Measurements from ENCODE around the gene KNCN.

KNCN gene

DNA sequence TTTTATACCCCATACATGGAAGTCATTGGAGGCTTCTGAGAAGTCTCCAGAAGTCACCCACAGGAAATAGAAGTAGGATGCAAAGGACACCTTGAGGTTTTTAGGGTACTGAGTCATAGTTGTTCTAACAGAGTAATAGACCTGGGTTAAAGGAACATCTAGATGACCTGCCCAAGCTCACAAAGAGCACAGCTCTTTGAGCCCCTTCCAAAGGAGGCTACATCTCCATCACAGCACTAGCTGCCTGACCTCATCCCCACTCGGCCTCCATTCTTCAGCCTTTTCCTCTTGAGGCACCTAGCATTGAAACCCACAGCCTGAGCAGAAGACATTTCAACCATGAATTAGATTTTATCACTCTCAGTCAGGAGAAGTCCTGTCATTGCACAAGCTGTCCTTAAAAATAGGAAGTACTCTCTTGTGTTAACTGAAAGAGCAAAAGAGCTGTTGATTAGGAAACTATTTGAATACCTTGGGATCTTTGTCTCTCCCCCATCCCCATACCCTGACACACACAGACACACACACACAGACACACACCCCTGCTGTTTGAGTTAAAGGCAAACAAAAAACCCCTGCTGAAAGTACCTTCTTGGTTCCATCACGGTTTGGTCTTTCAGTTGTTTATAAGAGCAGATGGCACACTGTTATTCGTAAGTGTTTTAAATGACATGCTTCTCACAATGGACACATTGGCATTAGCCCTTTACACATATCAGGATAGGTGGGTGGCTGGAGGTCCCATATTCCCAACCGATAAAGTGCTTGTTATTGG, 30.4 kb upstream of the KNCN start:
- Histone ChIP-seq H4K8ac (ENCODE audit: low read length) (no peak overlapping the region), H3K4me2 (ENCODE audit: low read length, poor library complexity, severe bottlenecking) (no peak overlapping the region), H3K9me3 (ENCODE audit: control insufficient read depth, low read length) (no peaks in the 10 kb centered on the region), H3K36me3 (ENCODE audit: control insufficient read depth in 1 of 2, insufficient read depth in 2 of 2, low read depth in 1 of 2, low read length in 2 of 2) (peaks cover 56 to 87% of the 10 kb centered on the region in 2 experiments), H2BK15ac (ENCODE audit: low read depth, poor library complexity, severe bottlenecking) (no peak overlapping the region), H3K4me3 (ENCODE audit: insufficient read depth in 1 of 2, low read depth in 1 of 2, low read length in 2 of 2) (no peak overlapping the region), H2AK5ac (ENCODE audit: low read length, severe bottlenecking) (no peak overlapping the region), H3K27me3 (ENCODE audit: control insufficient read depth in 1 of 2, insufficient read depth in 1 of 2, low read length in 2 of 2) (no peaks in the 10 kb centered on the region), H3K14ac (ENCODE audit: low read length in 2 of 2) (no peak overlapping the region), H2AFZ (ENCODE audit: low read depth, low read length) (no peak overlapping the region), H3K9ac (ENCODE audit: low read length) (no peak overlapping the region), H2BK12ac (ENCODE audit: low read length in 2 of 2) (no peak overlapping the region), H4K91ac (ENCODE audit: low read length) (no peak overlapping the region), H2BK120ac (ENCODE audit: low read depth, low read length) (no peak overlapping the region), H3K27ac (ENCODE audit: low read length, poor library complexity, severe bottlenecking) (no peak overlapping the region), H3K23ac (ENCODE audit: low read length in 2 of 2) (no peak overlapping the region), H3K79me1 (replicated peaks; ENCODE audit: low read length, poor library complexity, severe bottlenecking) (peaks cover 5% of the 10 kb centered on the region), H2BK5ac (ENCODE audit: low read depth, low read length, poor library complexity, severe bottlenecking) (no peak overlapping the region), H3K4ac (ENCODE audit: low read depth in 1 of 2, low read length in 2 of 2) (no peak overlapping the region), H3K4me1 (ENCODE audit: control insufficient read depth, insufficient read depth, low read depth, low read length) (no peaks in the 10 kb centered on the region), H3K18ac (ENCODE audit: low read depth in 1 of 2, low read length in 2 of 2) (no peak overlapping the region)
- WGBS = 100% methylated on average over 3 of the region's 4 CpGs
- no peak for DNase-seq

DNA sequence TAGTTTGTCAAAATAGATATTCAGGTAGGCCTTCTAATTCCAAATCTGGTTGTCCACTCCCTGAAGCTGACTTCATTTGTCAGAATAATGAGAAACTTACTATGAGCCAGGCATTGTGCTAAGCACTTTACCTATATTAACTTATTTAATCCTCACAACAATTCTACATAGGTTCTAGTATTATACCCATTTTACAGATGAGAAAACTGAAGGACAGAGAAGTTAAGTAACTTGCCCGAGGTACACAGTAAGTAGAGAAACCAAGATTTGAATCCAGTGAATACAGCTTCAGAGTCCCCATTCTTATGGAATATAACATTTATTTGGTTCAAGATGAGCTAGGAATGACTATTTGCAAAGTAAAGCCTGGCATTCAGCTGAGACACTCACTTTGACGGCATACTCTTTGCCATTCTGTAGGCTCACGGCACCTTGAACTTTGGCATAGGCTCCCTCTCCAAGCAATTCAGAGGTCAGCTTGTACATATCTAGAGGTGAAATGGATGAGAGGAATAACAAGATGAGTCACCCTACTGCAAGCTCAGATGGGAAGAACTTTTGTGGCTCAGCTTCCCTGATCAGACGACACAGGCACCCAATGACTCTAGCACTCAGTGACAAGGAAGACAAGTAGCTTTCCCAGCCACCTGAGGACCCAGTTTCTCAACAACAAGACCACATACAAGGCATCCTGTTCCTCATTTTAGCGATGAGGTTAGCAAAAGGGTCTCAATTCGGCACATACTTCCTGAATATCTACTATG, 28.9 kb upstream of the KNCN start:
- Histone ChIP-seq H3K27ac (ENCODE audit: low read length, poor library complexity, severe bottlenecking) (no peak overlapping the region), H2BK12ac (ENCODE audit: low read length in 2 of 2) (no peak overlapping the region), H4K91ac (ENCODE audit: low read length) (no peak overlapping the region), H3K36me3 (ENCODE audit: control insufficient read depth in 1 of 2, insufficient read depth in 2 of 2, low read depth in 1 of 2, low read length in 2 of 2) (peaks cover 58 to 84% of the 10 kb centered on the region in 2 experiments), H2AK5ac (ENCODE audit: low read length, severe bottlenecking) (no peak overlapping the region), H2BK15ac (ENCODE audit: low read depth, poor library complexity, severe bottlenecking) (no peak overlapping the region), H3K27me3 (ENCODE audit: control insufficient read depth in 1 of 2, insufficient read depth in 1 of 2, low read length in 2 of 2) (no peaks in the 10 kb centered on the region), H2BK5ac (ENCODE audit: low read depth, low read length, poor library complexity, severe bottlenecking) (no peak overlapping the region), H3K4me1 (ENCODE audit: control insufficient read depth, insufficient read depth, low read depth, low read length) (no peaks in the 10 kb centered on the region), H3K9ac (ENCODE audit: low read length) (no peak overlapping the region), H3K4me3 (ENCODE audit: insufficient read depth in 1 of 2, low read depth in 1 of 2, low read length in 2 of 2) (no peak overlapping the region), H3K18ac (ENCODE audit: low read depth in 1 of 2, low read length in 2 of 2) (no peak overlapping the region), H2AFZ (ENCODE audit: low read depth, low read length) (no peak overlapping the region), H3K79me1 (replicated peaks; ENCODE audit: low read length, poor library complexity, severe bottlenecking) (peaks cover 5% of the 10 kb centered on the region), H3K4ac (ENCODE audit: low read depth in 1 of 2, low read length in 2 of 2) (no peak overlapping the region), H3K14ac (ENCODE audit: low read length in 2 of 2) (no peak overlapping the region), H2BK120ac (ENCODE audit: low read depth, low read length) (no peak overlapping the region), H3K23ac (ENCODE audit: low read length in 2 of 2) (no peak overlapping the region), H4K8ac (ENCODE audit: low read length) (no peak overlapping the region), H3K9me3 (ENCODE audit: control insufficient read depth, low read length) (no peaks in the 10 kb centered on the region), H3K4me2 (ENCODE audit: low read length, poor library complexity, severe bottlenecking) (no peak overlapping the region)
- 88% methylated on average over 5 of the region's 6 CpGs for WGBS
- DNase-seq = no peak

DNA sequence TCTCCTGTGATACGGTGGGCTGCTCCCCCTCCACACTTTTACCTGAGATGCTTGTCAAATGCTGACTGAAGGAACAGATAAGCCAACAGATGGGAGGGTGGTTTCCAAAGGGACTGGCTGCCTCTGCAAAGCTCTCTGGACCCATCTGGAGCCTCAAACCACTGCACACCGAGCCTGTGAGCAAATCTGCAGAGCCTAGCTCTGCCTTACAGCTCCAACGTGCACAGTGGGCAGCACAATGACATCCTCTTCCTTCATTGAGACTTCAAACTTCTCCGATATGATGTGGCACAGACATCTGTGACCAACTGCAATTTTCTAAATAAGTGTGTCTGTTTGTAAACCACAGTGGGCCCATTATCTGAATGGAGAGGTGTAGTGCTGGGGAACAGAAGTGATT, 26.2 kb upstream of the KNCN start:
- no peak overlapping the region for H2AFZ ChIP-seq (ENCODE audit: low read depth, low read length)
- no peak overlapping the region for H4K8ac ChIP-seq (ENCODE audit: low read length)
- H3K9me3 ChIP-seq (ENCODE audit: control insufficient read depth, low read length) = no peaks in the 10 kb centered on the region
- H3K4me1 ChIP-seq (ENCODE audit: control insufficient read depth, insufficient read depth, low read depth, low read length) = no peaks in the 10 kb centered on the region
- H3K27me3 ChIP-seq (ENCODE audit: control insufficient read depth in 1 of 2, insufficient read depth in 1 of 2, low read length in 2 of 2) = no peaks in the 10 kb centered on the region
- no peak overlapping the region for H3K4ac ChIP-seq (ENCODE audit: low read depth in 1 of 2, low read length in 2 of 2)
- H3K14ac ChIP-seq (ENCODE audit: low read length in 2 of 2) = no peak overlapping the region
- no peak overlapping the region for H3K23ac ChIP-seq (ENCODE audit: low read length in 2 of 2)
- H2BK120ac ChIP-seq (ENCODE audit: low read depth, low read length) = no peak overlapping the region
- H3K36me3 ChIP-seq (ENCODE audit: control insufficient read depth in 1 of 2, insufficient read depth in 2 of 2, low read depth in 1 of 2, low read length in 2 of 2) = peaks cover 44 to 74% of the 10 kb centered on the region in 2 experiments
- no peak overlapping the region for H3K27ac ChIP-seq (ENCODE audit: low read length, poor library complexity, severe bottlenecking)
- H3K18ac ChIP-seq (ENCODE audit: low read depth in 1 of 2, low read length in 2 of 2) = no peak overlapping the region
- H3K4me2 ChIP-seq (ENCODE audit: low read length, poor library complexity, severe bottlenecking) = no peak overlapping the region
- H2BK15ac ChIP-seq (ENCODE audit: low read depth, poor library complexity, severe bottlenecking) = no peak overlapping the region
- 97% methylated on average over 3 of the region's 4 CpGs for WGBS
- H3K9ac ChIP-seq (ENCODE audit: low read length) = no peak overlapping the region
- no peak overlapping the region for H4K91ac ChIP-seq (ENCODE audit: low read length)
- no peak overlapping the region for H3K4me3 ChIP-seq (ENCODE audit: insufficient read depth in 1 of 2, low read depth in 1 of 2, low read length in 2 of 2)
- no peak overlapping the region for H2BK12ac ChIP-seq (ENCODE audit: low read length in 2 of 2)
- DNase-seq = no peak
- no peak overlapping the region for H2AK5ac ChIP-seq (ENCODE audit: low read length, severe bottlenecking)
- no peak overlapping the region for H2BK5ac ChIP-seq (ENCODE audit: low read depth, low read length, poor library complexity, severe bottlenecking)
- H3K79me1 ChIP-seq (replicated peaks; ENCODE audit: low read length, poor library complexity, severe bottlenecking) = peaks cover 2% of the 10 kb centered on the region

DNA sequence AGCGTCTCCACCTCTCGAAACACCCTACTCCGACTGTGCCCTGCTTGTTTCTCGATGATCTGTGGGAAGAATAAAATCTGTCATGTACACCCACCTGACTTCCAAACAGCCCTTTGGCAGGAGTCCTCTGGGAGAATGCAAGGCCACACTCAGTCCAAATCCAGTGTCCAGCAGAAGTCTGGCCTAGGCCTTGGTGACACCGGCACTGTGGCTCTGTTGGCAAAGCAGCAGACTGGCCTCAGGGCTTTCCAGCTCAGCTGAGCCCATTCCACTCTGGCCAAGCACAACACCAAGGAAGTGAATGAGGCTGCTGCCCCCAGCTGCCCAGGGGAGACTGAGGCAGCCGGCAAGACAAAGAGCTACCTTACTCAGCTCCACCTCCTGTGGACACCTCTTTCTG, 25.1 kb upstream of the KNCN start:
- Histone ChIP-seq H3K4me3 (ENCODE audit: insufficient read depth in 1 of 2, low read depth in 1 of 2, low read length in 2 of 2) (no peak overlapping the region), H3K27ac (ENCODE audit: low read length, poor library complexity, severe bottlenecking) (no peak overlapping the region), H3K18ac (ENCODE audit: low read depth in 1 of 2, low read length in 2 of 2) (no peak overlapping the region), H4K91ac (ENCODE audit: low read length) (no peak overlapping the region), H3K4ac (ENCODE audit: low read depth in 1 of 2, low read length in 2 of 2) (no peak overlapping the region), H2BK5ac (ENCODE audit: low read depth, low read length, poor library complexity, severe bottlenecking) (no peak overlapping the region), H2BK12ac (ENCODE audit: low read length in 2 of 2) (no peak overlapping the region), H3K36me3 (ENCODE audit: control insufficient read depth in 1 of 2, insufficient read depth in 2 of 2, low read depth in 1 of 2, low read length in 2 of 2) (peaks cover 41 to 66% of the 10 kb centered on the region in 2 experiments), H3K4me1 (ENCODE audit: control insufficient read depth, insufficient read depth, low read depth, low read length) (no peaks in the 10 kb centered on the region), H3K4me2 (ENCODE audit: low read length, poor library complexity, severe bottlenecking) (no peak overlapping the region), H3K27me3 (ENCODE audit: control insufficient read depth in 1 of 2, insufficient read depth in 1 of 2, low read length in 2 of 2) (no peaks in the 10 kb centered on the region), H4K8ac (ENCODE audit: low read length) (no peak overlapping the region), H2BK15ac (ENCODE audit: low read depth, poor library complexity, severe bottlenecking) (no peak overlapping the region), H2AK5ac (ENCODE audit: low read length, severe bottlenecking) (no peak overlapping the region), H3K9me3 (ENCODE audit: control insufficient read depth, low read length) (no peaks in the 10 kb centered on the region), H3K9ac (ENCODE audit: low read length) (no peak overlapping the region), H2BK120ac (ENCODE audit: low read depth, low read length) (no peak overlapping the region), H3K14ac (ENCODE audit: low read length in 2 of 2) (no peak overlapping the region), H3K79me1 (replicated peaks; ENCODE audit: low read length, poor library complexity, severe bottlenecking) (peaks cover 2% of the 10 kb centered on the region), H2AFZ (ENCODE audit: low read depth, low read length) (no peak overlapping the region), H3K23ac (ENCODE audit: low read length in 2 of 2) (no peak overlapping the region)
- no peak for DNase-seq
- 81% methylated on average over 6 of the region's 6 CpGs for WGBS
